Measurements from ENCODE around the gene AGPS. TPM values are rescaled to one million over a fixed set of nuclear protein-coding genes. Genes with fewer than 3 reads are reported as not detected.

The AGPS gene
- total RNA-seq, 1 experiment from 2014 or later = 60.9 TPM

- Mint-ChIP-seq H3K4me3 (no peak overlapping the region), H3K4me1 (no peaks in the 10 kb centered on the region), H3K27me3 (ENCODE audit: low read depth) (no peaks in the 10 kb centered on the region), H3K27ac (no peak overlapping the region), H3K9me3 (no peaks in the 10 kb centered on the region), H3K36me3 (ENCODE audit: insufficient read depth in 1 of 3, low read depth in 3 of 3) (no peaks in the 10 kb centered on the region)
- Histone ChIP-seq H2BK5ac (ENCODE audit: insufficient read length, low read length) (no peak overlapping the region), H3T11ph (ENCODE audit: low read length) (no peak overlapping the region), H3K4me1 (ENCODE audit: insufficient read depth, low read length) (no peaks in the 10 kb centered on the region), H3K23me2 (ENCODE audit: insufficient read length, low read depth, low read length, poor library complexity, severe bottlenecking) (no peaks in the 10 kb centered on the region), H3K27ac (ENCODE audit: insufficient read length, low read depth, low read length) (no peak overlapping the region), H3K9me3 (ENCODE audit: control insufficient read depth, low read depth, low read length) (no peaks in the 10 kb centered on the region), H3K4ac (ENCODE audit: low read depth, low read length) (no peak overlapping the region), H2BK120ac (ENCODE audit: low read depth, low read length, poor library complexity, severe bottlenecking) (no peak overlapping the region), H4K5ac (ENCODE audit: insufficient read length, low read depth, low read length) (no peak overlapping the region), H2AFZ (ENCODE audit: low read length) (no peak overlapping the region), H3K9ac (ENCODE audit: extremely low read depth, insufficient read length, low read length) (no peak overlapping the region), H2BK12ac (ENCODE audit: insufficient read length, low read depth, low read length) (no peak overlapping the region), H2BK20ac (ENCODE audit: low read depth, low read length, poor library complexity, severe bottlenecking) (no peak overlapping the region), H3K27me3 (ENCODE audit: insufficient read depth, low read length) (no peaks in the 10 kb centered on the region), H3K79me1 (ENCODE audit: insufficient read depth, low read depth, low read length, poor library complexity, severe bottlenecking) (no peaks in the 10 kb centered on the region), H3K14ac (ENCODE audit: insufficient read depth, low read length) (no peak overlapping the region), H4K20me1 (ENCODE audit: control insufficient read depth, insufficient read depth, insufficient read length) (no peaks in the 10 kb centered on the region), H3K79me2 (ENCODE audit: insufficient read depth, low read length) (no peaks in the 10 kb centered on the region; the same call in 1 of the 2 replicates), H3K18ac (ENCODE audit: insufficient read length, low read depth, low read length) (no peak overlapping the region), H2AK5ac (ENCODE audit: insufficient read length, low read length) (no peak overlapping the region), H4K8ac (replicated peaks; ENCODE audit: insufficient read length, low read depth, low read length) (no peak overlapping the region), H3K23ac (ENCODE audit: insufficient read length, low read depth, low read length) (no peak overlapping the region), H4K91ac (ENCODE audit: insufficient read length, low read depth, low read length) (no peak overlapping the region), H3K4me2 (ENCODE audit: insufficient read depth, insufficient read length, low read length) (no peak overlapping the region), H3K56ac (ENCODE audit: insufficient read length, low read depth, low read length) (no peak overlapping the region), H2BK15ac (ENCODE audit: low read depth, low read length) (no peak overlapping the region)
- no peak for TF ChIP-seq CTCF (conservative IDR thresholded peaks at IDR 0.05)
- no CpG with 5 or more reads among the region's 5 CpGs for WGBS (ENCODE audit: extremely low coverage, insufficient read length, low lambda C conversion rate)
- DNase-seq = no peak
Observed at GRCh38 chr2:177346192-177346591, 46.4 kb upstream of the AGPS start.
